K562 (cell line): Measurements from ENCODE around the gene ZSWIM6. TPM values are rescaled to one million over a fixed set of nuclear protein-coding genes. Genes with fewer than 3 reads are reported as not detected.

Experiments used
- POLR2AphosphoS5 ChIP-seq: IDR thresholded peaks from 2 replicates; pipeline ENCODE4 v1.6.1; 2011; ENCODE audit warnings: mild to moderate bottlenecking, low read depth, low read length, moderate library complexity; ENCODE audit not compliant: control insufficient read depth, insufficient read depth
- TRIM28 ChIP-seq: fragments of 450-650 bp; IDR thresholded peaks from 2 replicates; pipeline ENCODE4 v1.6.1; 2017
- polyA plus RNA-seq, 8 experiments: library from polyadenylated mRNA; depleted of rRNA in 4 of 8; stranded (reverse) in 5 of 8; unstranded in 3 of 8; fragments of >200 nt; fragmentation: Nextera tagmentation in 2 of 8; fragmentation: Illumina TruSeq in 1 of 8; extraction: Ambion mirVana in 2 of 8; extraction: Trizol in 1 of 8; gene quantifications; 2 replicates each; pipeline versions ENCODE4 v1.2.1 to v1.2.3, GENCODE V29; 2011 to 2014; ENCODE audit warnings: inconsistent platforms in 1 of 8, missing spikeins in 1 of 8
- total RNA-seq, 7 experiments: library from RNA; depleted of rRNA in 6 of 7; stranded (reverse); fragments of >200 nt in 6 of 7; fragmentation: Illumina TruSeq in 2 of 7; extraction: Trizol in 2 of 7; gene quantifications; 2 replicates each; pipeline versions ENCODE4 v1.2.1 to v1.2.3, GENCODE V29; 2011 to 2021; ENCODE audit warnings: low replicate concordance in 1 of 7
- TF ChIP-seq, protein P1 (sequence below): sonication (generic); formaldehyde crosslinking; IDR thresholded peaks from 2 replicates; pipeline ENCODE4 v1.8.1; 2022; ENCODE audit warnings: missing genetic modification reagents
- TF ChIP-seq, protein P2 (sequence below): fragments of 450-650 bp; IDR thresholded peaks from 2 replicates; pipeline ENCODE4 v1.6.1; 2016; ENCODE audit warnings: mild to moderate bottlenecking
- TF ChIP-seq, protein P3 (sequence below): fragments of 250-450 bp; sonication (Bioruptor Pico); IDR thresholded peaks from 2 replicates; pipeline ENCODE4 v1.8.0; 2021; ENCODE audit warnings: moderate library complexity, mild to moderate bottlenecking, inconsistent platforms

ZSWIM6 gene
- total and polyA plus RNA-seq, 9 of the 15 experiments (the other 6 are each of a cell fraction or from before 2014, with no cell fraction given): 0.81 to 3.2 (median 2.0) TPM

DNA sequence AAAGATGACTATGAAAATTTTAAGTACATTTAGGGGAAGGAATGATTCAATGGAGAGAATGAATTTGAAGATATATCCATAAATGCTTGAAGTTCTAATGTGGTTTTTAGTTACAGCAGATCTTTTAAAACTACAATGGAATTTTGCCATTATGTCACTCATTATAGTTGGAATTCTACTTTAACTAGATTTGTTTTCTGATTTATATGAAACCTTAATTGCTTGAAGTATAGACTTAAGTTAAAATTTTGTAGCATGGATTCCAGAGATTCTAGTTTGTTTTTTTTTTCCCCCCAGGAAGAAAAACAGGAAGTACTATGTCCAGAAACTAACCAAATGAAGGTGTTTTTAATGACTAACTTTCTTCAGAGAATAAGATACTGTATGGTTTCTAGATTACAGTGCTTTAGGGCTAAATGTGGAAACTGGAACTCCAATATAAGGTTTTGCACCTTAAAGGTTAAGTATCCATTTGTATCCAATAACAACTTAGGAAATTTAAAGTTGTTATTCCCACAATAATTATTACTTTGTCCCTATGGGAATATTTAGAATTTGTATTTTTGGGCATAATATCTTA lies 70.3 kb downstream of the ZSWIM6 start (continued):
- TF ChIP-seq, protein P1, sequence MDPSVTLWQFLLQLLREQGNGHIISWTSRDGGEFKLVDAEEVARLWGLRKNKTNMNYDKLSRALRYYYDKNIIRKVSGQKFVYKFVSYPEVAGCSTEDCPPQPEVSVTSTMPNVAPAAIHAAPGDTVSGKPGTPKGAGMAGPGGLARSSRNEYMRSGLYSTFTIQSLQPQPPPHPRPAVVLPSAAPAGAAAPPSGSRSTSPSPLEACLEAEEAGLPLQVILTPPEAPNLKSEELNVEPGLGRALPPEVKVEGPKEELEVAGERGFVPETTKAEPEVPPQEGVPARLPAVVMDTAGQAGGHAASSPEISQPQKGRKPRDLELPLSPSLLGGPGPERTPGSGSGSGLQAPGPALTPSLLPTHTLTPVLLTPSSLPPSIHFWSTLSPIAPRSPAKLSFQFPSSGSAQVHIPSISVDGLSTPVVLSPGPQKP (CRISPR knock-in tag): no peak
- TF ChIP-seq, protein P2, sequence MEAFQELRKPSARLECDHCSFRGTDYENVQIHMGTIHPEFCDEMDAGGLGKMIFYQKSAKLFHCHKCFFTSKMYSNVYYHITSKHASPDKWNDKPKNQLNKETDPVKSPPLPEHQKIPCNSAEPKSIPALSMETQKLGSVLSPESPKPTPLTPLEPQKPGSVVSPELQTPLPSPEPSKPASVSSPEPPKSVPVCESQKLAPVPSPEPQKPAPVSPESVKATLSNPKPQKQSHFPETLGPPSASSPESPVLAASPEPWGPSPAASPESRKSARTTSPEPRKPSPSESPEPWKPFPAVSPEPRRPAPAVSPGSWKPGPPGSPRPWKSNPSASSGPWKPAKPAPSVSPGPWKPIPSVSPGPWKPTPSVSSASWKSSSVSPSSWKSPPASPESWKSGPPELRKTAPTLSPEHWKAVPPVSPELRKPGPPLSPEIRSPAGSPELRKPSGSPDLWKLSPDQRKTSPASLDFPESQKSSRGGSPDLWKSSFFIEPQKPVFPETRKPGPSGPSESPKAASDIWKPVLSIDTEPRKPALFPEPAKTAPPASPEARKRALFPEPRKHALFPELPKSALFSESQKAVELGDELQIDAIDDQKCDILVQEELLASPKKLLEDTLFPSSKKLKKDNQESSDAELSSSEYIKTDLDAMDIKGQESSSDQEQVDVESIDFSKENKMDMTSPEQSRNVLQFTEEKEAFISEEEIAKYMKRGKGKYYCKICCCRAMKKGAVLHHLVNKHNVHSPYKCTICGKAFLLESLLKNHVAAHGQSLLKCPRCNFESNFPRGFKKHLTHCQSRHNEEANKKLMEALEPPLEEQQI: no peak
- TF ChIP-seq TRIM28 (no peak), POLR2AphosphoS5 (no peak)
- TF ChIP-seq, protein P3, sequence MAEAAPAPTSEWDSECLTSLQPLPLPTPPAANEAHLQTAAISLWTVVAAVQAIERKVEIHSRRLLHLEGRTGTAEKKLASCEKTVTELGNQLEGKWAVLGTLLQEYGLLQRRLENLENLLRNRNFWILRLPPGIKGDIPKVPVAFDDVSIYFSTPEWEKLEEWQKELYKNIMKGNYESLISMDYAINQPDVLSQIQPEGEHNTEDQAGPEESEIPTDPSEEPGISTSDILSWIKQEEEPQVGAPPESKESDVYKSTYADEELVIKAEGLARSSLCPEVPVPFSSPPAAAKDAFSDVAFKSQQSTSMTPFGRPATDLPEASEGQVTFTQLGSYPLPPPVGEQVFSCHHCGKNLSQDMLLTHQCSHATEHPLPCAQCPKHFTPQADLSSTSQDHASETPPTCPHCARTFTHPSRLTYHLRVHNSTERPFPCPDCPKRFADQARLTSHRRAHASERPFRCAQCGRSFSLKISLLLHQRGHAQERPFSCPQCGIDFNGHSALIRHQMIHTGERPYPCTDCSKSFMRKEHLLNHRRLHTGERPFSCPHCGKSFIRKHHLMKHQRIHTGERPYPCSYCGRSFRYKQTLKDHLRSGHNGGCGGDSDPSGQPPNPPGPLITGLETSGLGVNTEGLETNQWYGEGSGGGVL (CRISPR knock-in tag): no peak
